SH-SY5Y (cell line): ENCODE data around the gene OTOF.

Experiments
- GATA2 ChIP-seq: IDR thresholded peaks from 2 replicates; pipeline ENCODE4 v1.6.1; 2011; ENCODE audit warnings: mild to moderate bottlenecking, low read depth, low read length
- GATA3 ChIP-seq: IDR thresholded peaks from 2 replicates; pipeline ENCODE4 v1.6.1; 2011; ENCODE audit warnings: low read depth, mild to moderate bottlenecking, low read length, moderate library complexity

OTOF gene

DNA sequence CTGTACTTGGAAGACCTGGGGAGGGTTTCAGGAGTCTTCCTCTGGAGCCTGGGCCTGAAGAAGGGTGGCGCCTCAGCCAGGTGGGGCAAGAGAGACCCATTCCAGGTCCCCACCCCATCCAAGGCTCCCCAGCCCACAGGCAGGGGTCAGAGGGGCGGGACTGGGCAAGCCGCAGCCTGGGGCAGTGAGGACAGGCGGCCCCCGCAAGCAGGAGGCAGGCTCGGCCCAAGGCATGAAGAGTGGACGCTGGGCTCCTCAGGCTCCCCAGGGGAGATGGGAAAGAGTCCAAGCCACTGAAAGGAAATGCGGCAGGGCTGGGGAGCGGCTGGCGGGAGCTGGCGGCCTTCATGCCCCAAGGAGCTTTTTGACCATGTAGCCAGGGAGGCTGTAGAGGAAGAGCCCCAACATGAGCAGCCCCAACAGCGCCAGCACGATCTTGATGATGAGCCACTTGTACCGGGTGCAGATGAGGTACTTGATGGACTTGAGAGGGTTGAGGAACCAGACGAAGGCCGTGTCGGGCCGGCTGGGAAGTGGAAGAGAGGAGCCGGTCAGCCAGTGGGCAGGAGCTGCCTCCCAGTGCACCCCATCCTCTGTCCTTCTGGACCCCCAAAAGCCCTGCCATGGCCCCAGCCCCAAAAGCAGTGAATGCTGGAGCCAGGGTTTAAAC lies 20.1 kb downstream of the OTOF start:
- TF ChIP-seq GATA3 (no peak), GATA2 (no peak)

- TF ChIP-seq GATA2 (no peak), GATA3 (no peak)
Observed at GRCh38 chr2:26457251-26457666, 20.7 kb downstream of the OTOF start.

DNA sequence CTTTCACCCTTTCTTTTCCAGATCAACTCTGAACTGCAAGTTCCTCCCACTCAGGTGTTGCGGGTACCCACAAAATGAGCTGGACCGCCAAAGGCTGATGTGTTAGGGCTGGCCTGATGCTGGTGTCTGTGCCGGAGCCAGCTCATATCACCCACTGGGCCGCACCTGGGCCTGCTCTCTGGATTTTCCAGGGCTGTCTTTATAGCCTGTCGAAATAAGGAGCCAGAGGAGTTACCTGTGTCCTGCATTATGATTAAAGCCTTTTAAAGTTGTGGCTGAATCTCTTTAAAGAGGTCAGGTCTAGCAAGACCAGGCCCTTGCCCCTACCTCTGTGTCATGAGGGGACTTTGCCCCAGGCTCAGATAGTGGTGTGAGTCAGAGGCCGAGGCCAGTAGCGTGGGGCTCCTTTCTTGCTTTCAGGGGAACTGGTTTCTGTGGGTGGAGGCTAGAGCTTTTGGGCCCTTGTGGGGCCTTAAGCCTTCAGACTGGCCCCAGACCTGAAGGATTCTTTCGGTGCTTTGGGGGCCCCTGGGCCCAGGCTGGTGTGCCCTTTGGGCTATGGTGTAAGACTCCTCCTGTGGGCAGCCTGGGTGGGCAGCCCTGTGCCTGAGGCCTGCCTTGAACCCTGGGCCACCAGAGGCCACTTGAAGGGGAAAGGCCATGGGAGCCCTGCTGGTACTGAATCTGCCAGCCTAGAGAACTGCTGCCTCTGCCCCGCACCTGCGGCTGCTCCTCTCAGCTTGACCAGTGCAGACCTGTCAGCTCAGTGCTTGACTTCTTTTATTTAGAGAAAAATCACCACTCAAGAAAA lies 21.3 kb downstream of the OTOF start:
- TF ChIP-seq GATA3 = no peak
- TF ChIP-seq GATA2 = no peak

DNA sequence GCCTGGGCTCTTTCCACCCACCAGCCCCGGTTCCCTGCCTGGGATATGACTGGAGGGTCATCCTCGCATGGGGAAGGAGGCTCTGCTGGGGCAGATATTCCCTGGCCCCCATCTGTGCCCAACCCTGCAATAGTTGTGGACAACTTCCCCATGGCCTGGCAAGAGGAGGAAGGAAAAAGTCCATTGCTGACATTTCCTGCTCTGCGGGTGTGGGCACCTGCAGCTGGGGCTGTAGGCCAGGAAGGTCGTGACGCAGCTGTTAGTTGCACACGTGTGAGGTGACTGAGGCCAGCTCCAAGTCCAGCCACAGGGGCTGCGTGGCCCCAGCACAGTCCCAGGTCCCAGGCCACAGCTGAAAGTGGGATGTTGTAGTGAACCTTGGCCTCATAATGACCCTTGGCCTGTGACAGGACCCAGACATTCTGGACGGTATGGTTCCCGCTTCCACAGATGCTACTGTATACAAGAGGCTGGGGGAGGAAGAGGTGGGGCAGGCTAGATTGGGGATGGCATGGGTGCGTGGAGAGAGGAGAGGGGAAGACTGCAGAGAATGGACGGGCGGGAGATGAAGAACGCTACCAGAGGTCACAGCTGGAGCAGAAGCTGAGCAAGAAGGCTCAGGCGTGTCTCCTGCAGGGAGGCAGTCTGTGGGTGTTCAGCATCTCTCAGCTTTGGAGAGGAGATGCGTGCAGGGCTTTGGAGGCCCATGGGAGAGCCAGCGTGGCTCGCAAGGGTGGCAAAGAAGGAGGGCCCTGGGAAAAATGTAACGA lies 22.1 kb downstream of the OTOF start:
- no peak for TF ChIP-seq GATA3
- TF ChIP-seq GATA2 = no peak

DNA sequence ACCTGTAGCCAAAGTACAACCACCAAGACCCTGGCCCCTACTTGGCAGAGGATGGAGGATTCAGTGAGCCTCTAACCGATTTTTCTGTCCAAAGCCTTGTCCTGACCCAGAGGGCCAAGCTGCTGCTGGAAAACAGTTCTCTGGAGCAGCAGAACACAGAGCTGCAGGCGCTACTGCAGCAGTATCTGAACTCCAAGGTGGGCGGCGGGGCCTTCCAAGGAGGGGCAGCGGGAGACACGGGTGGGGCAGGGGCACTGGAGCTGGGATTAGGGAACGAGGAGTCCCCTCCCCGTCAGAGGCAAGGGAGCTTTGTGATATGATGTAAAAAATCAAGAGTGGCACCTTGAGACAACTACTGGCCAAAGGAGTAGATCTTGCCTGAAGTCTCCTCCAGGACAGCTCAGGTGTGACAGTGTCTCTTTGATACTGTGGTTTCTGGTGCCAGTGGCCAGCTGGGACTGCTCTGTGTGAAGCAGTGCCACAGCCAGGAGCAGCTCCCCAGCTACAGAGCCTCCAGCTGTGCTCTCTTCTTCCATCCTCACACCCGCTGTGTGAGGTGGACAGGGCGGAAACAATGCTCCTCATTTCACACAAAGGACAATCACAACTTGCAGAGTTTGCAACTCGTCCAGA lies 22.8 kb downstream of the OTOF start:
- no peak for TF ChIP-seq GATA3
- no peak for TF ChIP-seq GATA2

- TF ChIP-seq GATA3 (no peak), GATA2 (no peak)
Observed at GRCh38 chr2:26454561-26455001, 23.3 kb downstream of the OTOF start.

- TF ChIP-seq GATA2 (no peak), GATA3 (no peak)
Observed at GRCh38 chr2:26453421-26454329, 24.2 kb downstream of the OTOF start.

DNA sequence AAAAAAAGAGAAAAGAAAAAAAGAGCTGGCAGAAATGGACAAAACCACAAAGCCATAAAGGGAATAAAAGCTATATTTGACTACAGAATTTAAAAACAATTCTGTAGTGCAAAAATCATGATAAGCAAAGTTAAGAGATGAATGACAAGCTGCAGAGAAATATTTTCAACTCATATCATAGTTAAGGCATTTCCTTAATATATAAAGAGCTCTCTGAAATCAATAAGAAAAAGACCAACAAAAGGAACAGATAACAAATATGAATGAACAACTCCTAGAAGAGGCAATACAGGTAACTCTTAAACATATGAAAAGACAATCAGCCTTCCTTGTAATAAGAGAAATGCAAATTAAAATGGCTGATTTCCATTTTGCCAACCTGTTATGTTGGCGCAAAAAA lies 26.2 kb downstream of the OTOF start:
- TF ChIP-seq GATA2 (no peak), GATA3 (no peak)

DNA sequence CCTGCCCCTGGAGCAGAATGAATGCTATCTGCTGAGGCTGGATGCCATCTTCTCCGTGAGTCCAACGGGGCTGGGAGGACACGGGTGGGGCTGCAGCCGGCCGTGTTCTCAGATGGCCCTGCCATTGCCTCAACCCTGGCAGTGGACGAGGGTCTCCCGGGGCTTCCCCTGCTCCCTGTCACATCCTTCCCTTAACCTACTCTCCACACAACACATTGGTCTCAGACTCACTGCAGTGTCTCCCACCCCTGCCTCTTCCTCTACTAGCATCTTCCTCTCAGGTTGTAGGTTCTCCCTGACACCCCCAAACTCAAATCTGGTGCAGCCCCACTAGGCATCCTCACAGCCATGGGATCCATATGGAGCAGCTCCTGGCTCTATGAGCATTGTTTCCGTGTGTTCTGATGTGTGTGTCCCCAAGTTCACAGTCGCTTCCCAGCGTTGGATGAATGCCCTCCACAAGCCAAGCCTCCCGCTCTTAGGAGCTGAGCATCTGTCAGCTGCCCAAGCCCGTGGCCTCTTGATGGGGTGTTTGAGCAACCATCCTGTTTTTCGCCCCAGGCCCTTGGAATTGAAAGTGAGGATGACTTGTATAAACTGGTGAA lies 27.8 kb downstream of the OTOF start:
- TF ChIP-seq GATA2 (no peak), GATA3 (no peak)

DNA sequence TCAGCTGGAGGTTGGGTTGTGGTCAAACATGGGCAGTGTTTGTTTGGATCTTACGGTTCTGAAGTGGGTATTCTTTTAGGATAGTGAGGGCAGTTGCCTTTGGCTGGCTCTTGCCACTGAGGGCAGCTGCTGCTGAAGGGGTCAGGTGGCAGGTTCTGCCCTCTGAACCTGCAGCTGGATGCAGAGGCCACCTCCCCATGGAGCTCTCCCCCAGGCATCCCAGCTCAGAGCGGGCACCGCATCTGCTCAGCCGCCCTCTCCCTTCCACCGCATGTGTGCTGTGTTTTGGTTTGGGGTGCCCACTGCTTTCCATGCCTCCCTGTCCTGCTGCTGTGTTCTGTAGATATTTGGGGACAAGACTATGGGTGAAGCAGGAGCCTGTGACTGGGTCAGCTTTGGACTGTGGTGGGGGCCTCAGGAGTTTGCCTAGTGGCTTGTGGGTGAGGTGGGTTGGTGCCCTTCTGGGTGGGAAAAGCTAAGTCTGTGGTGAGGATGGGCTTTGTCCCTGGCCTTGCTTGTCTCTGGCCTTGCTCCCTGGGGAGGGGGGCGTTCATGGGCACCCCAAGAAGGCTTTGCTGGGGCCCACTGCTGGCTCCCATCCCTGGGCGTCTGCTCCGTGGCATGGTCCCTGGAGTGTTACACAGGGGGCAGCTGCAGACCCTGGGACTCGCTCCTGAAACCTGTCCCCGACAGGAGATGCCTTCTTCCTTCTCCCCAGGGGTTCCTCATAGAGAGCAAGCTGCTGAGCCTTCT lies 28.5 kb downstream of the OTOF start:
- TF ChIP-seq GATA2 = no peak
- TF ChIP-seq GATA3 = no peak

DNA sequence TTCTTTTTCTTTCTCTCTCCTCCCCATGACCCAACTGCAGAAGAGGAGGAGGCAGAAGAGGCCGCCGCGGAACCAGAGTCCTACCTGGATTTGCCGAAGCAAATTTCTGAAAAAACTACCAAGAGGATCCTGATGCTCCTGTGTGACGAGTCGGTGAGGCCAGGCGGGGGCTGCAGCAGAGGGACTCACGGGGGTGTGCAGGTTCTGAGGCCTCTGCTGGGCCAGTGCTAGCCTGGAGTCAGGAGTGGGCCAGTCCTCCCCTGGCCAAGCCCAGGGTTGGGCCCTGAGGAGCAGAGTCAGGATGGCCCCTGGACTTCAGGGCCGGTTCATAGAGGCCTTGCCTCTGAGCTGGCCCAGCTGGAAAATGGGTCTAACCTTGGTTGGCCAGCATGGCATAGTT lies 29.3 kb downstream of the OTOF start:
- no peak for TF ChIP-seq GATA2
- no peak for TF ChIP-seq GATA3

DNA sequence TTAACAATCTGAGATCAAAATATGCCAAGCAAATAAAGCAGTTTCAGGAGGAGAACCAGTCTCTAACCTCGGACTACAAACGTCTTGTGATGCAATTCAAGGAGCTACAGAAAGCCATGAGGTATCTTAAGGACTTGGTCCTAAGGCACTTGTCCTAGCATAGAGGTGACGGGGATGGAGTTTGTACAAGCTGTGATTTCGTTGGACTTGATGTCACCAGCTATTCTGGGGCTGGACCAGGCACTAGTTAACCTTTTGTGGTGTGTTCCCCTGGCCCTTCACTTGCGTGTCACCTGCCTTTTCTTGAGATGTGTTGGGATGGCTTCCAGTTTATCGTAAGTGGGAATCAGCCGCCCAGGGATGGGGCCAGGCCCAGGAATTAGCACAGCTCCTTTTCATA lies 33.7 kb downstream of the OTOF start:
- no peak for TF ChIP-seq GATA2
- no peak for TF ChIP-seq GATA3
